Glutamatergic neuron (in vitro differentiated cells): ENCODE results near the gene MAST4. TPM values are rescaled to one million over a fixed set of nuclear protein-coding genes. Genes with fewer than 3 reads are reported as not detected.

ENCODE experiments used
- DNase-seq: peaks from one replicate; pipeline ENCODE4 v3.0.0; 2022
- H3K27ac Mint-ChIP-seq: one replicate; pipeline ENCODE4 v1.8.0; 2020; ENCODE audit warnings: mild to moderate bottlenecking, mixed read lengths, inconsistent platforms; ENCODE audit not compliant: unreplicated experiment
- H3K27me3 Mint-ChIP-seq: one replicate; pipeline ENCODE4 v1.8.0; 2020; ENCODE audit warnings: mild to moderate bottlenecking, moderate library complexity, mixed read lengths, inconsistent platforms; ENCODE audit not compliant: unreplicated experiment
- H3K36me3 Mint-ChIP-seq: one replicate; pipeline ENCODE4 v1.8.0; 2020; ENCODE audit warnings: mild to moderate bottlenecking, mixed read lengths, inconsistent platforms; ENCODE audit not compliant: unreplicated experiment
- H3K4me1 Mint-ChIP-seq: one replicate; pipeline ENCODE4 v1.8.0; 2020; ENCODE audit warnings: mild to moderate bottlenecking, low read depth, mixed read lengths, inconsistent platforms; ENCODE audit not compliant: unreplicated experiment
- H3K4me3 Mint-ChIP-seq: one replicate; pipeline ENCODE4 v1.8.0; 2020; ENCODE audit warnings: mild to moderate bottlenecking, mixed read lengths, inconsistent platforms; ENCODE audit not compliant: unreplicated experiment
- H3K9me3 Mint-ChIP-seq: one replicate; pipeline ENCODE4 v1.8.0; 2020; ENCODE audit warnings: mild to moderate bottlenecking, moderate library complexity, mixed read lengths, inconsistent platforms; ENCODE audit not compliant: unreplicated experiment
- total RNA-seq: library from RNA; stranded (reverse); fragmentation: NEBNext Ultra II Directional; extraction: Animal tissue kit (Norgen Biotek cat#: 25700); gene quantifications from one replicate; pipeline ENCODE4 v1.2.1, GENCODE V29; 2021; ENCODE audit not compliant: unreplicated experiment
- TF ChIP-seq, protein P1 (sequence below): fragments of 200-600 bp; sonication (generic); IDR thresholded peaks from one replicate; pipeline ENCODE4 v1.5.0; 2021; ENCODE audit not compliant: partially characterized antibody, unreplicated experiment

The MAST4 gene
- total RNA-seq, 1 donor from 2014 or later, result 11.5 TPM

GRCh38 chr5:67051164-67051563 lies 455.0 kb downstream of the MAST4 start:
- no peaks in the 10 kb centered on the region for H3K27me3 Mint-ChIP-seq
- no peaks in the 10 kb centered on the region for H3K36me3 Mint-ChIP-seq
- no peaks in the 10 kb centered on the region for H3K4me1 Mint-ChIP-seq
- no peak for DNase-seq
- H3K9me3 Mint-ChIP-seq, result no peaks in the 10 kb centered on the region
- TF ChIP-seq, protein P1, sequence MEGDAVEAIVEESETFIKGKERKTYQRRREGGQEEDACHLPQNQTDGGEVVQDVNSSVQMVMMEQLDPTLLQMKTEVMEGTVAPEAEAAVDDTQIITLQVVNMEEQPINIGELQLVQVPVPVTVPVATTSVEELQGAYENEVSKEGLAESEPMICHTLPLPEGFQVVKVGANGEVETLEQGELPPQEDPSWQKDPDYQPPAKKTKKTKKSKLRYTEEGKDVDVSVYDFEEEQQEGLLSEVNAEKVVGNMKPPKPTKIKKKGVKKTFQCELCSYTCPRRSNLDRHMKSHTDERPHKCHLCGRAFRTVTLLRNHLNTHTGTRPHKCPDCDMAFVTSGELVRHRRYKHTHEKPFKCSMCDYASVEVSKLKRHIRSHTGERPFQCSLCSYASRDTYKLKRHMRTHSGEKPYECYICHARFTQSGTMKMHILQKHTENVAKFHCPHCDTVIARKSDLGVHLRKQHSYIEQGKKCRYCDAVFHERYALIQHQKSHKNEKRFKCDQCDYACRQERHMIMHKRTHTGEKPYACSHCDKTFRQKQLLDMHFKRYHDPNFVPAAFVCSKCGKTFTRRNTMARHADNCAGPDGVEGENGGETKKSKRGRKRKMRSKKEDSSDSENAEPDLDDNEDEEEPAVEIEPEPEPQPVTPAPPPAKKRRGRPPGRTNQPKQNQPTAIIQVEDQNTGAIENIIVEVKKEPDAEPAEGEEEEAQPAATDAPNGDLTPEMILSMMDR, result no peak
- H3K4me3 Mint-ChIP-seq, result no peak overlapping the region
- no peak overlapping the region for H3K27ac Mint-ChIP-seq

DNA sequence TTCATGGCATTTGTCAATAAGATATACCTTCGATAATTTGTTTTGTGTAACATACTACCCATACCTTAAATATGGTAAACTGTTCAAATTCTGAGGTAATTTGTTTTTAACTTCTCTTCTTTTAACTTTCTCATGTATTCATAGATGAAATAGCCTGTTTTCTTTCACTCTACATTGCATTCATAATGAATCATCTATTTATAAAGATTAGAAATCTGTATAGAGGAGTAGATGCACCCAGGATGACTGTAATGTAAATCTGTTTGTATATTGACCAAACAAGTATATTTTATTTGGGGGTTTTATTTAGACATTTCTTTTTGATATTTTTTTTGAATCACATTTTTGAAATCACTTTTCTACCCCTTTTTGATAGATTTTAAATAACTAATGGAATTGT lies 455.8 kb downstream of the MAST4 start:
- TF ChIP-seq, protein P1, result no peak
- no peak overlapping the region for H3K27ac Mint-ChIP-seq
- H3K36me3 Mint-ChIP-seq, result no peaks in the 10 kb centered on the region
- no peaks in the 10 kb centered on the region for H3K4me1 Mint-ChIP-seq
- H3K4me3 Mint-ChIP-seq, result no peak overlapping the region
- no peaks in the 10 kb centered on the region for H3K9me3 Mint-ChIP-seq
- no peak for DNase-seq
- no peaks in the 10 kb centered on the region for H3K27me3 Mint-ChIP-seq

- DNase-seq, result no peak
- Mint-ChIP-seq H3K27me3 (no peaks in the 10 kb centered on the region), H3K4me1 (no peaks in the 10 kb centered on the region), H3K4me3 (no peak overlapping the region), H3K27ac (no peak overlapping the region), H3K36me3 (no peaks in the 10 kb centered on the region), H3K9me3 (no peaks in the 10 kb centered on the region)
- TF ChIP-seq, protein P1, result no peak
Measured at GRCh38 chr5:67053229-67053628, 457.0 kb downstream of the MAST4 start.

DNA sequence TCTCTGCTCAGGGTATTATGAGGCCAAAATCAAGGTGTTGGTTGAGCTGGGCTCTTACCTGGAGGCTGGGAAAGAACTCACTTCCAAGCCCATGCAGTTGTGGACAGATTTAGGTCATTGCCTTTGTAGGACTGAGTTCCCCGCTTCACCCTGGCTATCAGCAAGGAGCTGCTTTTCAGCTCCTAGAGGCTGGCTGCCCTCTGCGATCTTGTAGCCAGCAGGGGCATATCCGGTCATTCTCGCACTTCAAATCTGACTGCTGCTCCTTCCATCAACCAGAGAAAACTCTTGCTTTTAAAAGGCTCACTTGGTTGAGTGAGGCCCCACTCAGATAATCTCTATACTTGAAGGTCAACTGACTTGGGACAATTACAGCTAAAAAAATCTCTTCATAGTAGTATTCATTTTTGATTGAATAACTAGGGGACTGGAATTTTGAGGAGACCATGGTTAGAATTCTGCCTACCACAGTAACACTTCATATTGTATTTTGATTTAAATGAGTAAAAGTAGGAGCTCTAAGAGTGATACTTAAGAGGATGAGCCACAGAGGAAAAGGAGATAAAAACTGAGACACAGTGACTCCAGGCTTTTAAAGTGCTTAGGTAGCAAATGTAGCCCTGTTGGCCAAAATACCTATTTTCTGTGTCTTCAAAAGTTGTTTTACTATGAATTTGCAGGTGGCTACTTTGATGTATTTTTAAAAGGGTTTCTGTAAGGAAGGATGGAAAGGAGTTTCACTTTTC lies 463.0 kb downstream of the MAST4 start:
- no peak for DNase-seq
- H3K4me3 Mint-ChIP-seq, result no peak overlapping the region
- no peaks in the 10 kb centered on the region for H3K27me3 Mint-ChIP-seq
- no peak overlapping the region for H3K27ac Mint-ChIP-seq
- H3K36me3 Mint-ChIP-seq, result no peaks in the 10 kb centered on the region
- TF ChIP-seq, protein P1, result no peak
- no peaks in the 10 kb centered on the region for H3K9me3 Mint-ChIP-seq
- no peaks in the 10 kb centered on the region for H3K4me1 Mint-ChIP-seq

GRCh38 chr5:67059744-67060490 lies 463.7 kb downstream of the MAST4 start:
- Mint-ChIP-seq H3K36me3 (no peaks in the 10 kb centered on the region), H3K27ac (no peak overlapping the region), H3K9me3 (no peaks in the 10 kb centered on the region)

More at GRCh38 chr5:67059744-67060490, 463.7 kb downstream of the MAST4 start:
- no peaks in the 10 kb centered on the region for H3K4me1 Mint-ChIP-seq
- TF ChIP-seq, protein P1, result no peak
- H3K27me3 Mint-ChIP-seq, result no peaks in the 10 kb centered on the region
- no peak for DNase-seq
- H3K4me3 Mint-ChIP-seq, result no peak overlapping the region
